Activated CD4-positive, alpha-beta T cell treated with anti-CD3 and anti-CD28 coated beads, Interleukin-2, amount 50 U/mL, for 16 hours (primary cell): ENCODE results near the gene MORC1.

Experiments
- DNase-seq: peaks from one replicate; pipeline ENCODE4 v3.0.0-alpha.2; 2020

Gene MORC1

DNA sequence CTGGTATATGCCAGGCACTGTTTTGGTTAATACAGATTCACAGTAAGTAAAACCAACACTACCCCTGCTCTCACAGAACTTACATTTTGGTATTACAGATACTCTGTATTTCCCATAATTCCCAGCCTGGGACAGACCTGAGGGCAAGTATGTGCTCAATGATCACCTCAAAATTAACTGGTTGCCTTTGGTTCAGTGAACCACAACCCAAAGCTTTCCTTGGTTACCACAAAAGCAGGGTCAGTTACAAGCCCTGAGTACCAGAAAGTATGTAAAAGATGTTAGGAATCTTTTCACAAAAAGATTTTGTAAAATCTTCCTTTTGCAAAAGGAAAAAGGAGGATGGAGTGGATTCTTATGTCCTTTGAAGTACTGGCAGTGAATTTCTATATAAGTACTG, 92.0 kb downstream of the MORC1 start:
- DNase-seq = no peak

DNA sequence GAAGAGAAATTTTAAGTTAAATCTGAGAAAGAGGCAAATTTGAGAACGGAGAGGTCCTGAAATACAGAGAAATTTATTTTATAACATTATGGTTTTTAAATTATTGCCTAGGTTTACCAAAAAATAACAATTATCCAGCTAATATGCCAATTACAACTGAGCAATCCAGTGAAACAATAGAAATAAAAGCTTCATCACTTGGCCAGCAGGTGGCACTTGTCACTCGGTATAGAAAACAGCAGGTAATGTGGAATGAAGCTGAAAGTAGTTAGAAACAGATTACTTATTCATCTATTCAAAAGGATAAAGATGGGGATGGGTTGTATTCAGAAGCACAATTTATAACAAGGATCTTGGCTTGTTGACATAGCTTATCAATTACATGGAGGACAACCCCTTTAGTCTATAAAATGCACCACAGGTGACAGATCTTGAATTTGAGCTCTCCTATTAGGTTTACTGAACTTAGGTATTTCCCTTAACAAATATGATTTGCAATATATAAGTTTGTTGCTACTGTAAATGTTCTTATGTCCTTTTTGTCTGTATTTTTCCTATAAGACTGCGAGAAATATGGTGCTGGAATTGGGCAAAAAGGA, 94.2 kb downstream of the MORC1 start:
- DNase-seq = peak; percentile 39

DNA sequence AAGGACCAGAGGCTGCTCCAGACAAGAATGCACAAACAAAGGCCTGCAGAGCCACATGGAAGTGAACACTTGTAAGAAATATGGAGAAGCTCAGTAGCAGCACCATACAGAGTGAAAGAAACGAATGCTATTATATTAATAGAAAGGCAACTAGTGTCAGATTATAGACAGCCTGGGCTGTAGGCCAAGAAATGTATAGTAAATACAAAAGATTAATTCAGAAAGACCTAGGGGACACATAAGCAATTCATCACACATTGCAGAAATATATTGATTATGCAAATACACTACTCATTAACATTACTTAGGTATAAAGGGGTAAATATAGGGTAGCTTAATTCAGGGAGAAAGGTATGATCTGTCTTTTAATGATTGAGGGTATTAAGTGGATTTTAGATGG, 94.8 kb downstream of the MORC1 start:
- no peak for DNase-seq

DNA sequence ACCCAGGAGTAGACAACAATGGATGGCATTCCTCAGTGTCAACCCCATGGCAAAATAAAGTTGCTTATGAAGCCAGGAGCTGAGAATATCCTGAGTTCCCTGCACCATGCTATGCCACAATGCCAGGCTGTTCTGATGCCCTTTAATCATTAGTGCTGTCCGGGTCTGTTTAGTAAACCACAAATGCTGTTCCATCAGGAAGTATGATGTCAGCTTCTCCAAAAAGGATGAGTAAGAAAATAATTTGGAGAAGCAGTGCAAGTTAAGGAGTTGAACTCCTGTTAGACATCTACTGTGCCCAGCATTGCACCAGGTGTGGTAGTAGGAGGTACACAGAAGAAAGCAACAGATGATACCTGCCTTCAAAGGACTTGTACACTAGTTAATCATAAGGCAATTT, 96.4 kb downstream of the MORC1 start:
- no peak for DNase-seq

DNA sequence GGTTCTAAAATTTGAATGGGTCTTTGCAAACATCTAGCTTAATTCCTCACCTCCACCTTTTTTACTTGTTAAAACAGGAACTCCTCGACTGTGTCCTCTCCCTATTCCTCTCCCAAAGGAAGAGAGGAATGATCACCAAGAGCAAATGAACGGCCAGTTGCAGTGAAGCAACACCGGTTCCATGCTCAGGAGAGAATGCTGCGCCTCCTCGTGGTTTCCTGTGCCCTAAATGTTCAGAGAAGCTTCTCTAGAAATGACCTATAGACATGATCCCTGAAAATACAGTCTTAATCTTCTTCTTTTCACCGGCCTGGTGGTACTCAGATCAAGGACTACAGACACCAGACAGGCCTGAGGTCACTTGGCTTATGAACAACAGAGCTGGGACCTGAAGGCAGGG, 99.1 kb downstream of the MORC1 start:
- no peak for DNase-seq

DNA sequence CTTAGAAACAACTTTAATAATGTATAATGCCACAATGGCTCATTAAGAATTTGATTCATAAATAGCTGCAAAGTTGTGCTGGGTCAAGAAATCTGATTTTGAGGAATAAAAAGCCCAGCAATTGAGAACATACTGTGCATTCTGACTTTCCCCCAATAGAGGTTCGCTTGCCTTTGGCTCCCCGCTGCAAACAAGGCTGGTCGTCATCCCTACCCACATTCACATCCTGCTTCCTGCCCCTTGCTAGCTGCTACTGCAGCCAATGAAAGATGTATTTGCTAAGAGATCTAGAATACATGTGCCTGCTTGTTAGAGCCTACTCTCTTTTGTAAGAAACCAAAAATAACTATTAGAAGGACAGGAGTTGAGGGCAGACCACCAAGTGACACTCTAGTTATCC, 112.5 kb downstream of the MORC1 start:
- no peak for DNase-seq

DNA sequence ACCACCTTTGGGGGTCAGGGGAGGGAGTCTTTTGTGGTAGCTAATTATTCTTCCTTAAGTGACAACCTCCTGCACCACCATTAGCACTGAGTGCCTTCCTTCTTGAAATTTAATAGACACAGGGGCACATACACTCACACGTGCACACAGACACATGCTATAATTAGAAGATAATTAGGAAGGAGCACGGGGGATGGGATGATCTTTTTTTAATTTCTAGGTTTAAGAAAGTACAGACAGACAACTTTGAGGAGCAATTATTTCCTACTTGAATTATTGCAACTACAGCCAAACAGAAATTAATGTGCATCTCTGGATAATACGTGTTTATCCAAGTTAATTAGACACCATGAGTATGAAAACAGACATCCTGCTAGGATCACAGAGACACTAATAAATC, 119.5 kb downstream of the MORC1 start:
- DNase-seq = no peak

DNA sequence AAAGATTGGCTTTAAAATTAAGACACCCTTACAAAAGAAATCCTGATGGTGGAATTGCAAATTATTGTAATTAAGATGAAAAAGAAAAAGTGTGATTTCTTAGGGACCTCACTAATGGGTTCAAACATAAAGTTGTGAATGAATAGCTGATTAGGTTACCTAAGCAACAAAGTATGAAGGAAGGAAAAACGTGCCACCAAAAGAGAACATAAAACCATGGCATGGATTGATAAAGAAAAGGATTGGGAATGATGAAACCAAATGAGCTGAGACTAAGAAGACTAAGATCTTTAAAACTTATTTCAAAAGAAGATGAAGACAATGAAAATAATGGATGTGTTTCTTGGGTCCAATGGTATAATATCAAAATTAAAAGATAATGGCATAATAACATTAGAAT, 132.1 kb downstream of the MORC1 start:
- no peak for DNase-seq

DNA sequence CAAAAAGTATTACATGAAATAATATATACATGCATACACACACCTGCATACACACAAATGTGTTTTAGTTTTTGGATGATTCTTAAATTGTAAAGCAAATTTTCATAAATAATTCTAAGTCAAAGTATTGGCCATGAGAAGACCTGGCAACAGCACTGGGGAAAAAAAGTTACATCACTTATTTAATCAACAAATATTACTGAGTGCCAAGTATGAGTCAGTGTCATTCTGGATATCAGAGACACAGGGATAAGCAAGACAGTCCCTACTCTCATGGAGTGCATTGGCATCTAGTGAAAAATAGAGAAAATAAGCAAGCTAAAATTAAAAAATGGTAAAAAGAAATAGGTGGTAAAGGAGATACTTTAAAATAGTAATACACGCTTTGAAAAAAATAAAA, 134.9 kb downstream of the MORC1 start:
- DNase-seq = no peak

DNA sequence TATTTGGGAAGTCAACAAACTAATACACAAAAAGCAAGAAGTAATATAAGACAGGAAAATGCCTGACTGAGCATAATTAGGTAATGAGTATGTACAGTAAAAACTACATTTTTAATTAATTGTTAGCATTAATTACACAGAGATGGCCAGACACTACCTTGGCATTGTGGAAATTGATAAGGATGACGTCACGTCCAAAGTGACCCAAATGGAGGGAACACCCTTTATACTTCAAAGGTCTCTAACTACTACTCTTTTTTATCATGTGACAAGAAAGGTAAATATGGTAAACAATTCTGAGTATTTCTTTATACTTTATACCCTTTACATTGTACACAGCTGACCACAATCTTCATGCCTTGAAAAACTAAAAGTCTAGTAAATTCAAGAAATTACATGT, 141.9 kb downstream of the MORC1 start:
- DNase-seq = no peak

DNA sequence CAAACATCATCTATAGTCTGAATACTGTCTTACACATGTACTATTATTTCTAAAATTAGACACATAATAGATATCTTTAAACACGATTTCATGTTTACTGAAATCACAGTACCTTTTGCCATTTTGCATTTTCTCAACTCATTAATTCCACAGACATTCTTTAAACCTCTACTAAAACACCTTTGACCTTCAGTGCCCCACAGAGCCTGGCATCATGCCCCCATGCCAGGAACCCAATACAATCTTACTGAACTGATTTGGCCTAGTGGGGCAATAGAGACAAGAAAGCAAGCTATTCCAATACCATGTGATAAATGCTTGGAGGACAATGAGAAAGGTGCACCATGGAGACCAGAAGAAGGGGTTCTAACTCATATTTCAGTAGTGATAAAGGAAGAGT, 144.9 kb downstream of the MORC1 start:
- no peak for DNase-seq

DNA sequence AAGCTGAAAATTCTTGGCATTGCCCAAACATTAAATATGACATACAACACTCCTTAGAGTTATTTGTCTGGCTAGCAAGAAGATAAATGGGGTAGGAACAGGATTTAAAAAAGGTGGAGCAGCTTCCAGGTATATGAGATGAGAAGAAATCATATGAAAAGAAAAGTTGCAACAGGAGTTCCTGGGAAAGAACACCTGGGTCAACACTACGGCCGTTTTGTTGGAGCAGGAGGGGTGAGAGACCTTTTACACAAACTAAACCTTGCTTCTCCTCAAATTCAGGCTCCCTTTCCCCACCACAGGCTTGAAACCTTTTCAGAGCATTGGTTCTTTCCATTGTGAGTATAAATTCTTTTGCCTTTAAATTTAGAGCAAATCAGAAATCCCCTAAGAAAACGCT, 145.5 kb downstream of the MORC1 start:
- DNase-seq = no peak

DNA sequence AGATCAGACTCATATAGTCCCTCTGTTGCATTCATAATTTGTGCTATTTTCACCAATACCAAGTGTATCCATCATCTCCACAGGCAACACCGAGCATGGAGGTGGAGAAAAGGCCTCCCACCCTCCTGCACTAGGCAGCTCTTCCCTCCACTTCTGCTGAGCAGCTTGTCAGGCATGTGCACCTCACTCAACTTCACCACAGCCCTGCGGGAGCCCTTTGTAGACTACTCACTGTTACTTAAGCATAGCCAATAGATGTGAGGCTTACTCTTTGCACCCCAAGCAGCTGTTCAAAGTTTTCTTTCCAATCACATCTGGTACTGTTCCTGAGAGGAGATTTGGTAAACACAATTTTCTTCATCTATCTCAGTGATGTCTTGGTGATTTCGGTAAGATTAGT, 147.4 kb downstream of the MORC1 start:
- DNase-seq = no peak

DNA sequence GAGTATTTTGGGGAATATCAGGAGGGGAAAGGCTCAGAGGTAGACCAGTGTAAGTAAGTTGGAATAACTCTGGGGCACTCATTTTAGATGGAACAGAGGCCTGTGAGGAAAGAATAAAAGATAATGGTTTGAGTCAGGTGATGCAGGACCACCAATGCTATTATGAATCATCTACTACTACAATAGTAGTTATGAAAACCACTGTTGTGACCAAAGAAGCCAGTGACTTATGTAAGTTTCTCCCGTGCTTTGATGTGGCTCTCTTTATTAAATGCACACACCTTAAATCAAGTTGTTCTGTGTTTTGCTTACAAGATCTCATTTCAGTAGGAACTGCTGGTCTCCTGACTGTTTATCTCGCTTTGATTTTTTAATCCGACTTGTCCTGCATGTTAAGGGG, 151.2 kb downstream of the MORC1 start:
- DNase-seq = peak; percentile 14

DNA sequence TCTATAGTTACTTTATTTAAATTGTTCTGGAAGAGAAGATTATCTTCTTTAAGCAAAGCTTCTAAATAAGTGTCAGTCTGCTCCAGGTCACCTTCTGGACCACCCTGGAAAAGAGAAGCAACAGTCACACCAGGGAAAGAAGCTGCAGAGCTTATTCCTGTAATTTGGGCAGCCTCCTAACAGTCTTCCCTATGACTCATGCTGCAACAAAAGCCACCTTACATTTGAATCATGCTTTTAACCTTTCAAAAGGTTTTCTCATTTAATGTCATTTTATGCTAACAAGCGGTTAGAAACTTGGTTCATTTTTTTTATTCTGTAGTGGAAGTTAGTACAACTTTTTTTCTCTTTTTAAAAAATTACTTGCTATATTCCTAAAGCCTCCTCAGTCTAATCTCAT, 158.9 kb downstream of the MORC1 start:
- DNase-seq = no peak

DNA sequence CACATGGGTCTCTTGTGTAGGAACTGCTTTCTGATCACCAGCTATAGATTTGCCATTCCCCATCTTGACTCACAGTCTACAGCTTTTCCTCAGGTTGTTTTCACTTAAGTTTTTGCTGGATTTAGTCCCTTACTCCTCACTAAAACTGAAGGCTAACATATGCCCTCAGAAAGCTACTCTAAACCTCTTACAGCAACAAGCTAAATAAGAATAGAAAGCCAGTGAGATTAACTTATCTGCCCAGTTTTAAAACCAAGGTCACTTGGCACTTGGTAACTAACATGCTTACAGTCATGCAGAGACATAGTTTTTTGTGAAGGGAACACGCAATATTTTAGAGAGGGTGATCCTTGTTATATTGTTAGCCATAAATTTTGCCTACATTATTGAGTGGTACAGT, 164.2 kb downstream of the MORC1 start, which contains the start of gene GUCA1C:
Gene GUCA1C (minus strand): TSS at position 180 of the 400 bp plus-strand sequence. CDS start 117 bp downstream, at position 63.
- no peak for DNase-seq

DNA sequence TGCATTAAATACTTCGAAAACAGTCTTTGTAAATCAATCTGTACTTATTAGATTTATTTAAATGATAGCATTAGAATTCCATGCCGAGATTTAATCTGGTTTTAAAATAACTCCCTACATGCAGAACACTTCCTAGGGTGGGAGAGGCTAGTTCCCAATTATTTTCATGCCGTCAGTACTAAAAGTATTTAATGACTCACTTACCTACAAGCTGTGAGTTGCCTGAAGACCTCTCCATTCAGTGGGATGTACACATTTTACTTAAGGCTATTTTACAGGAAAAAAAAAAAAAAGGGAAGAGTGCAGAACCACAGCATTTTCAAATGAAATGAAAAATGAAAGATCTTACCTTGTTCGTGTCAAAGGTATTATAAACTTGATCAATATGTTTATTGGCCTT, 164.7 kb downstream of the MORC1 start:
- DNase-seq = no peak

DNA sequence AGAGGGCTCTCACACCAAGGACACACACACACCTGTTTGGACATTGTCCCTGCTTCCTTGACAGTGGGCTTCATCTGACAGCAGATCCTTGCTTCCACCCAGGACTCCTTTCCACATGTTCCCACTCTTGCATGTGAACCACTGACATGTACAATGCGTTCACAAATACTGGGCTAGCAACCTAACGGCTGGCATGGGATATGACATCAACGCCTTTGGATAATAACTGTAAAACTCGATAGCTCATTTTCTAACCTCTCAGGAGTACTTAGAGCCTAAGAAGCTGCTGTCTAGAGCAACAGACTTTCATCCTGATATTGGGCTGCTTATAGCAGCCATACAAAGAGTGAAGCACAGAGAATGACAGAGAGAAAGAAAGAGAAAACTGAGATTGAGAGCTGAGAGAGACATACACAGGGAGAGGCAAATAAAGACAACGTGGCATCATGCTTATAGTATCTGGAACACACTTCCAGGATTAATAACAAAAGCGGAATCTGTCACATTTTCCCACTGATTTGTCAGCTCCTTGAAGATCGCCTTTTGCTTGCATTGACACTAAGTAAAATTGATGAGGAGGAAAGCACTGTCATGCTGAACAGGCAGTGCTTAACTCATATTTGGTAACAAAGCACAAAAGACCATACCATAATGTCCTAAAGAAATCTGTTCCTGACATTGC, 166.0 kb downstream of the MORC1 start:
- DNase-seq = no peak

DNA sequence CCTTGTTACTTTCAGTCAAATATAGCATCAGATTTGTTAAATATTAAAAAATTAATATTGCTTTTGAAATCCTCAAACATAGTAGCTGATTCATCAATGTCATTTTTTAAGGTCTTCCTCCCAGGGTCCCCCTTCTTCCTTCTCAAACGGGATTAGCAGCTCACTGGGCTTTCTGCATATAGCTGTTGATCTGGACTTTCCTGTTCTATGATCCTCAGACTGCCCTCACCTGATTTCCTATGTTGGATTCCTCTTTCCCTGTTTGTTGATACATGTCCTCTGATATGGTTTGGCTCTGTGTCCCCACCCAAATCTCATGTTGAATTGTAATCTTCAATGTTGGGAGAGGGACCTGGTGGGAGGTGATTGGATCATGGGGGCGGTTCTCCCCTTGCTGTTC, 170.1 kb downstream of the MORC1 start:
- DNase-seq = no peak

DNA sequence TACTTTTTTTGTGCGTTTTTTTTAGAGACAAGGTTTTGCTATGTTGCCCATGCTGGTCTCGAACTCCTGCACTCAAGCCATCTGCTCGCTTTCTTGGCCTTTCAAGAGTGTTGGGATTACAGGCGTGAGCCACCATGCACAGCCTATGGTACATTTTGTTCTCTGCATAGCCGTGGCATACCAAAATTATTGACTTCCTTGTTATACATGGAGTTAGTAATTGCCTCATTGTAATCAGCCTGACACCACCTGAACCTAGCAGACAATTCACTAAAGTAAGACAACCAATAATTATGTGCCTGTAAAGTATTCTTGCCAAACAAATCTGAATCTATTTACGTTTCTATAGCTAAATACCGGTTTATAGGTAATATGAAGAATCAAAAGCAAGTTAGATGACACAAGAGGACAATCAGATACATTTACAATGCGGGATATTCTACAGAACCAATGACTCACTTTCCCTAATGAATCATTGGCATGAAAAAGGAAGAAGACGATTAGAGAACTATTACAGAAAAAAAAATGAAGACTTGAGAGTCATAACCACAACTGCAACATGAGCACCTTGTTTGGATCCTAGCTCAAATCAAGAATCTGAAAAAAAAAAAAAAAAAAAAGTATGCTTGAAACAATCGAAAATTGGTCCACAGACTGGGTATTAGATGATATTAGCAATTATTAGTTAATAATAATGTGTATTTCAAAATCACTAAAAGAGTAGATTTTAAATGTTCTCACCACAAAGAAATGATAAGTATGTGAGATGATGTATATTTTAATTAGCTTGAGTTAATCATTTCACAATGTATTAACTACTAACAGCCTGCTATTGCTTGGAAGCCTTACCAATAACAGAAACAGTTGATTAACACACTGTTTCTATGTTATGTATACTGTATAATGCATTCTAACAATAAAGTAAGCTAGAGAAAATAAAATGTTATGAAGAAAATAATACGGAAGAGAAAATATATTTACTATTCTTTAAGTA, 171.3 kb downstream of the MORC1 start:
- DNase-seq = no peak

DNA sequence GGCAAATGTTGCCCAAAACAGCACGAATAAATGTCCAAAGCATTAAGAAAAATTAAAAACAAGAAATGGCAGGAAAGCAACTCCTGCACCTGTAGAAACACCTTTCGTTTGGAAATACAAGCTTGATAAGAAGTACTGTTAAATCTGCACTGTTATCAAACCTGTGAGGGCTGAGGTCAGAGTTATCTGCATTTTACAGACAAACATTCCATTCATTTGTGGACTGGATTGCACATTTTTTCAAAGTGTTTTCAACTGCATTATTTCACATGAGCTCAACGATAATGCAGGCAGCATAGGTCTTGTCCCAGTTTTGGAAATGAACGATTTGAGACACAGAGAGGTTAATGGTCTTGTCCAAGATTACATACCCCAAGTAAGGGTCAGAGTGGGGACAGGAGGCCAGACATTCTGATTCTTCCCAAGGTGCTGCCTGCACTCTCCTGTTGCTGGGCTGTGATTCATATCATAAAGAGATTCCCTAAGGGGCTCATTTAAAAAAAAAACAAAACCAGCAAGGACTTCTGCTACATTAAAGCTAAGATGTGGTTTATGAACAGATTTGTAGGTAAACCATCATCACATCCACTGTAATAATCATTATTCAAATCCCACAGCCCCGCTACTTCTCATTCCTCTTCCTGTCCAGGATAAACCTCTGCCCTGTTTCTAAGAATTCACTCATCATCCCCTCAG, 177.2 kb downstream of the MORC1 start:
- no peak for DNase-seq

DNA sequence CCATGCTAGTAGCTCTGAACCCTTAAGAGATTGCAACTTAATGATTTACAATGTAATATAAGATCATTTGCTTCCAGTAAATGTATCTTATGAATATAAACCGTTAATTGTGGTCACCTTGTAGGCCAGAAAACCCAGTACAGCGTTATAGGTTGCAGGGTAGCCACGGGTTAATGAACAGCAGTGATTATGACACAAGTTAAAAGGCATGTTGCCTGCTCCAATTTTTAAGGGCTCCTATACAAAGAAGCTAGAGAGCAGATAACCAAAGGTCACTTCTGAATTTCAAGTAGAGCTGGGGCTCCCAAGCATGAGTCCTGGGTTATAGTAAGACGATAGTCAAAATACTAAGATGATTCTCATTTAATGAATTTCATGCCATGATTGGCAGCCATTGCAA, 177.8 kb downstream of the MORC1 start:
- no peak for DNase-seq
